Activated CD4-positive, alpha-beta T cell treated with anti-CD3 and anti-CD28 coated beads, Interleukin-2, amount 50 U/mL, for 16 hours (primary cell): Measurements from ENCODE around the gene TTC21B.
"Not testable (repeated sequence)": the region's sequence is repeated elsewhere in the genome, so short reads cannot be mapped to it uniquely, and the experiment has no call there.

Experiments used
- DNase-seq: peaks from one replicate; pipeline ENCODE4 v3.0.0-alpha.2; 2020

TTC21B gene

GRCh38 chr2:165877565-165878550 is 75.7 kb downstream of the TTC21B start:
- DNase-seq, result peak; percentile 73

- DNase-seq, result peak; percentile 29
These were observed 76.9 kb downstream of the TTC21B start for GRCh38 chr2:165876712-165877111.

GRCh38 chr2:165876269-165876668 is 77.3 kb downstream of the TTC21B start:
- DNase-seq, result peak; percentile 42

- DNase-seq, result peak; percentile 71
These were observed 79.0 kb downstream of the TTC21B start for GRCh38 chr2:165874445-165875039.

- no peak for DNase-seq
These were observed 81.3 kb downstream of the TTC21B start for GRCh38 chr2:165872101-165872791.

- no peak for DNase-seq
These were observed 82.6 kb downstream of the TTC21B start for GRCh38 chr2:165871025-165871424.

GRCh38 chr2:165870346-165870745 is 83.2 kb downstream of the TTC21B start:
- DNase-seq, result no peak

GRCh38 chr2:165868211-165868610 is 85.4 kb downstream of the TTC21B start:
- DNase-seq, result no peak

GRCh38 chr2:165864296-165864695 is 89.3 kb downstream of the TTC21B start:
- DNase-seq, result no peak

GRCh38 chr2:165863810-165864261 is 89.7 kb downstream of the TTC21B start:
- DNase-seq, result peak; percentile 8

- DNase-seq, result not testable (repeated sequence)
These were observed 92.5 kb downstream of the TTC21B start for GRCh38 chr2:165861083-165861482.

GRCh38 chr2:165859723-165860122 is 93.9 kb downstream of the TTC21B start:
- DNase-seq, result not testable (repeated sequence)

- no peak for DNase-seq
These were observed 95.7 kb downstream of the TTC21B start for GRCh38 chr2:165857876-165858275.

- DNase-seq, result no peak
These were observed 101.2 kb downstream of the TTC21B start for GRCh38 chr2:165852394-165852793.

GRCh38 chr2:165847001-165847400 is 106.6 kb downstream of the TTC21B start:
- no peak for DNase-seq

- no peak for DNase-seq
These were observed 107.5 kb downstream of the TTC21B start for GRCh38 chr2:165846056-165846455.

GRCh38 chr2:165844216-165844615 is 109.4 kb downstream of the TTC21B start:
- DNase-seq, result no peak

- no peak for DNase-seq
These were observed 110.2 kb downstream of the TTC21B start for GRCh38 chr2:165843351-165843750.

- DNase-seq, result no peak
These were observed 113.1 kb downstream of the TTC21B start for GRCh38 chr2:165840333-165840958.

- DNase-seq, result no peak
These were observed 114.0 kb downstream of the TTC21B start for GRCh38 chr2:165839610-165840009.

GRCh38 chr2:165837122-165837521 is 116.5 kb downstream of the TTC21B start:
- no peak for DNase-seq

- DNase-seq, result no peak
These were observed 118.2 kb downstream of the TTC21B start for GRCh38 chr2:165835363-165835762.

GRCh38 chr2:165833156-165833555 is 120.4 kb downstream of the TTC21B start:
- DNase-seq, result no peak
